Measurements from ENCODE around the gene OVOL3. TPM values are rescaled to one million over a fixed set of nuclear protein-coding genes. Genes with fewer than 3 reads are reported as not detected.
"Not testable (repeated sequence)": the region's sequence is repeated elsewhere in the genome, so short reads cannot be mapped to it uniquely, and the experiment has no call there.

The OVOL3 gene
- total RNA-seq, 1 donor from 2014 or later = not detected

GRCh38 chr19:36131221-36131620 lies 20.3 kb downstream of the OVOL3 start:
- peak in 1 of 2 donors; percentile 30 for DNase-seq (ENCODE audit: low read depth in 2 of 2)

- DNase-seq (ENCODE audit: low read depth in 2 of 2) = not testable (repeated sequence)
Measured at GRCh38 chr19:36134867-36135266, 23.9 kb downstream of the OVOL3 start.

- DNase-seq (ENCODE audit: low read depth in 2 of 2) = peak; percentile 42 to 51
Measured at GRCh38 chr19:36136964-36137686, 26.2 kb downstream of the OVOL3 start.

- DNase-seq (ENCODE audit: low read depth in 2 of 2) = no peak
Measured at GRCh38 chr19:36139120-36139472, 28.2 kb downstream of the OVOL3 start.

GRCh38 chr19:36139473-36140303 lies 28.7 kb downstream of the OVOL3 start, which contains the start of gene CAPNS1:
CAPNS1 (plus strand) TSS chr19:36140066; CDS start chr19:36141012, 946 bp downstream.
- DNase-seq (ENCODE audit: low read depth in 2 of 2) = peak; percentile 96 to 98

- DNase-seq (ENCODE audit: low read depth in 2 of 2) = peak; percentile 35 to 73
Measured at GRCh38 chr19:36140304-36141038, 29.5 kb downstream of the OVOL3 start.

- DNase-seq (ENCODE audit: low read depth in 2 of 2) = peak; percentile 87 to 92
Measured at GRCh38 chr19:36141039-36141927, 30.3 kb downstream of the OVOL3 start.

- no peak for DNase-seq (ENCODE audit: low read depth in 2 of 2)
Measured at GRCh38 chr19:36142046-36142445, 31.1 kb downstream of the OVOL3 start.

- DNase-seq (ENCODE audit: low read depth in 2 of 2) = no peak
Measured at GRCh38 chr19:36142496-36142895, 31.6 kb downstream of the OVOL3 start.

- no peak for DNase-seq (ENCODE audit: low read depth in 2 of 2)
Measured at GRCh38 chr19:36144624-36145023, 33.7 kb downstream of the OVOL3 start.

GRCh38 chr19:36149673-36150406 lies 38.9 kb downstream of the OVOL3 start:
- DNase-seq (ENCODE audit: low read depth in 2 of 2) = no peak

GRCh38 chr19:36150586-36150985 lies 39.6 kb downstream of the OVOL3 start:
- DNase-seq (ENCODE audit: low read depth in 2 of 2) = no peak

GRCh38 chr19:36151144-36152018 lies 40.4 kb downstream of the OVOL3 start:
- peak; percentile 35 to 67 for DNase-seq (ENCODE audit: low read depth in 2 of 2)

- DNase-seq (ENCODE audit: low read depth in 2 of 2) = peak in 1 of 2 donors; percentile 15
Measured at GRCh38 chr19:36152019-36152351, 41.0 kb downstream of the OVOL3 start.

GRCh38 chr19:36152352-36153091 lies 41.6 kb downstream of the OVOL3 start, which contains the start of gene COX7A1:
COX7A1 (minus strand) TSS chr19:36152447; CDS start chr19:36152407, 40 bp downstream.
- DNase-seq (ENCODE audit: low read depth in 2 of 2) = peak; percentile 45 to 58

- DNase-seq (ENCODE audit: low read depth in 2 of 2) = no peak
Measured at GRCh38 chr19:36153126-36153525, 42.2 kb downstream of the OVOL3 start.

GRCh38 chr19:36160821-36161596 lies 50.1 kb downstream of the OVOL3 start:
- DNase-seq (ENCODE audit: low read depth in 2 of 2) = no peak
